GM18870 (cell line): ENCODE measurements around the gene ERMARD.

Source experiments
- ATAC-seq: cut with Tn5 transposase; IDR thresholded peaks from one replicate; pipeline ENCODE4 v1.9.1; 2021; ENCODE audit warnings: moderate library complexity; ENCODE audit not compliant: unreplicated experiment

The ERMARD gene

GRCh38 chr6:169824021-169824420 lies 72.6 kb downstream of the ERMARD start:
- ATAC-seq = no peak

GRCh38 chr6:169824848-169825557 lies 73.6 kb downstream of the ERMARD start:
- ATAC-seq = no peak

- ATAC-seq = no peak
Observed at GRCh38 chr6:169825558-169826225, 74.3 kb downstream of the ERMARD start.

- no peak for ATAC-seq
Observed at GRCh38 chr6:169826697-169827096, 75.3 kb downstream of the ERMARD start.

GRCh38 chr6:169827290-169827717 lies 75.9 kb downstream of the ERMARD start:
- no peak for ATAC-seq

GRCh38 chr6:169828176-169828575 lies 76.8 kb downstream of the ERMARD start:
- no peak for ATAC-seq

- no peak for ATAC-seq
Observed at GRCh38 chr6:169829786-169830185, 78.4 kb downstream of the ERMARD start.

GRCh38 chr6:169830876-169831275 lies 79.5 kb downstream of the ERMARD start:
- ATAC-seq = no peak
